Activated CD8-positive, alpha-beta memory T cell treated with anti-CD3 and anti-CD28 coated beads, Interleukin-2, amount 50 U/mL, for 4 hours (primary cell): ENCODE data around the gene PLBD1.

Experiments used
- DNase-seq: peaks from one replicate; pipeline ENCODE4 v3.0.0-alpha.2; 2020

The PLBD1 gene

GRCh38 chr12:14482361-14482760 is 85.3 kb downstream of the PLBD1 start:
- DNase-seq, result no peak

GRCh38 chr12:14481201-14481600 is 86.5 kb downstream of the PLBD1 start:
- no peak for DNase-seq

- no peak for DNase-seq
These were observed 88.7 kb downstream of the PLBD1 start for GRCh38 chr12:14479004-14479403.

GRCh38 chr12:14473707-14474287 is 93.9 kb downstream of the PLBD1 start:
- no peak for DNase-seq

GRCh38 chr12:14471497-14471896 is 96.2 kb downstream of the PLBD1 start:
- no peak for DNase-seq

GRCh38 chr12:14460212-14460841 is 107.4 kb downstream of the PLBD1 start:
- no peak for DNase-seq

- DNase-seq, result no peak
These were observed 113.4 kb downstream of the PLBD1 start for GRCh38 chr12:14454098-14454907.
